CD4-positive, alpha-beta T cell treated with Interleukin-15 for 4 hours (primary cell): ENCODE measurements around the gene PARP4.
"Not testable (repeated sequence)": the region's sequence is repeated elsewhere in the genome, so short reads cannot be mapped to it uniquely, and the experiment has no call there.

Source experiments
- DNase-seq: peaks from one replicate; pipeline ENCODE4 v3.0.0-alpha.2; 2020; ENCODE audit warnings: low spot score

PARP4 gene

GRCh38 chr13:24505756-24506155, 6.8 kb downstream of the PARP4 start:
- no peak for DNase-seq

GRCh38 chr13:24505256-24505655, 7.3 kb downstream of the PARP4 start:
- DNase-seq: no peak

GRCh38 chr13:24503379-24503696, 9.2 kb downstream of the PARP4 start:
- no peak for DNase-seq

GRCh38 chr13:24502533-24503378, 9.8 kb downstream of the PARP4 start:
- no peak for DNase-seq

GRCh38 chr13:24500977-24501376, 11.6 kb downstream of the PARP4 start:
- DNase-seq: no peak

DNA sequence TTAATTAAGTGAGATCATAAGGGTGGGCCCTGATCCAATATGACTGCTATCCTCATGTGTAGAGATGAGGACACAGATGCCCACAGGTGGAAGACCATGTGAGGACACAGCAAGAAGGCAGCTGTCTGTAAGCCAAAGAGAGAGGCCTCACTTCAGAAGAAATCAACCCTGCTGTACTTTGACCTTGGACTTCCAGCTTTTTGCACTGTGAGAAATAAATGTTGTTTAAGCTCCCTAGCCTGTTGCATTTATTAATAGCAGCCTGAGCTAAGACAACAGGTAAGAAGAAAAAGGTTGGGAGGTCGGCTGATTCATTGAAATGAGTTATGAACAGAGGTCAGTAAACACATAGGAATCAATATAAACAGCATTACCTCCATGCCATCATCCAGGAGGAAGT, 14.8 kb downstream of the PARP4 start:
- no peak for DNase-seq

GRCh38 chr13:24496295-24496694, 16.3 kb downstream of the PARP4 start:
- DNase-seq: not testable (repeated sequence)

- no peak for DNase-seq
Measured at GRCh38 chr13:24495151-24495729, 17.3 kb downstream of the PARP4 start.

DNA sequence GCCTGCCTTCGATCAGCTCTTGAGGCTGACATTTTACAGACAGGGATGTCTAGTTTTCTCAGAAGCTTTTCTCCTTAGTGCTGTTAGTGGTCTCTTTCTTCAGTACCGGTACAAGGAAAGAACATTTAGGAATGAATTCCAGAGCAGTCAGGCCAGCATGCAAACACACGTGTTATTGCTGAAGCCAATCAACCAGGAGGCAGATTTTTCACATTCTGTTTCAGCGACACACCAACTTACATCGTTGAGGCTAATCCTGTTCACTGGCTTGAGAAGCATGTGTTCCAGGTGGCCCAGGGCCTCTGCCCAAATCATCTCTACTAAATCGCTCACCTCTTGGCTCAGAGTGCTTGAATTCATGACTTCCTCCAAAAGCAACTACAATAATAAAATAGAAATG, 19.2 kb downstream of the PARP4 start:
- DNase-seq: no peak

DNA sequence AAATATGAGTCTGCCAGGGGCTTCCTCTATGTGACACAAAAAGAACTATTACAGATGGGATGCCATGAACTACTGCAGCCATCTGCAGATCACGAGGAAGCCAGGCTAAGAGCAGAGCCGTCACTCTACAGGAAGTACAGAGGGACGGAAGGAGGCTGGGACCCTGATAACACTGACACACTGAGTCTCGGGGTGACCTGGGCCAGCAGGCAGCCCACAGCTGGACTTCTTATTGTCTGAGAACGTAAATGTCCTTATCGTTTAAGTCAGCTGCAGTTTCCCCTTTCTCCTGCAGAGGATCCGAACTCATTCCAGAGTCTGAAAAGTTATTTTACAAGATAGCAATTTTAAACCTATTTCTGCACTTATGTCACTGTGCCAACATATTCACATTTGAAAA, 20.7 kb downstream of the PARP4 start:
- no peak for DNase-seq

- no peak for DNase-seq
Measured at GRCh38 chr13:24489721-24490120, 22.9 kb downstream of the PARP4 start.

- not testable (repeated sequence) for DNase-seq
Measured at GRCh38 chr13:24488092-24488491, 24.5 kb downstream of the PARP4 start.

- not testable (repeated sequence) for DNase-seq
Measured at GRCh38 chr13:24486017-24486657, 26.4 kb downstream of the PARP4 start.

- DNase-seq: no peak
Measured at GRCh38 chr13:24473686-24474085, 38.9 kb downstream of the PARP4 start.

DNA sequence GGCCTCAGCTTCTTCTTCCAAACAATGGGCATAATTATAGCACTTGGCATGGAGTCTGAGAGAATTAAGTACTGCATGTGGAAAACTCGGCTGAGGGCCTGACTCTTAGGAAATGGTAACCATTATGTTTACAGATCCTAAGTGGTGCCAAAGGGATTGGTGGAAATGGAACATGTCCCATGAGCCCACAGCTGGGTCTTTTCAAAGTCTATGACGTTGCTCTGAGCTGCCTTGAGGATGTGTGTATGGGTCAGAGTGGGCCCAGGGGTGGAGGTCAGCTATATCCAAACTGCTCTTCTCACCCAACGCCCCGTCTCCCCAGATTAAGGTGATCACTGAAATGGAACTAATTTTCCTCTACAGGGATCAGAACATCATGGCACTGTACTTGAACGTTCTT, 40.4 kb downstream of the PARP4 start:
- DNase-seq: not testable (repeated sequence)

DNA sequence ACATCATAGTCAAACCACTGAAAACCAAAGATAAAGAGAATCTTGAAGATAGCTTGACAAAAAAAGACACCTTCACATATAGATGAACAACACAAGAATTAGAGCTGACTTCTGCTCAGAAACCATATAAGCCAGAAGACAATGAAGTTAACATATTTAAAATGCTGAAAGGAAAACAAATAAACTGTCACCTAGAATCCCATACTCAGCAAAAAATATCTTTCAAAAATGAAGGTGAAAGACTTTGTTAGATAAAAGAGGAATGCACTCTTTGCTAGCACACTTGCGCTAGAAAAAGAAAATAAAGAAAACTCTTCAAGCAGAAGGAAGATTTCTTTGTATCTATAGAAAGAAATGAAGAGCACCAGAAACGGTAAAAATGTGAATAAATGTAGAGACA, 49.5 kb downstream of the PARP4 start:
- DNase-seq: no peak

DNA sequence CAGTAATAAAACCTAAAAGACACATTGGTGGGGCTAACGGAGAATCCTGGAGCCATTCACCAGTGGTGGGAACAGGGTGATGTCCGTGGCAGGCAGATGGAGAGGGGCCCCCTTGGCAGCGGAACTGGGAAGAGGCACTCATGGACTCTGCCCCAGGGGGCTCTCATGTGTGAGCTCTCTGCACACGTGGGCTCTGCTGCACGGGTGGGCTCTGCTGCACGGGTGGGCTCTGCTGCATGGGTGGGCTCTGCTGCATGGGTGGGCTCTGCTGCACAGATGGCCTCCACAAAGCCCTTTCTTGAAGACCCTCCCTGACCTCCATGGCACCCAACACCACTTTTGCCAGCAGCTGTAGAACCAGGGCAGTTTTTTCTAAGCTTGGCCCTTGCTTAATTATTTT, 52.3 kb downstream of the PARP4 start:
- DNase-seq: no peak

GRCh38 chr13:24459726-24460125, 52.9 kb downstream of the PARP4 start:
- DNase-seq: no peak

- DNase-seq: no peak
Measured at GRCh38 chr13:24459234-24459633, 53.3 kb downstream of the PARP4 start.

DNA sequence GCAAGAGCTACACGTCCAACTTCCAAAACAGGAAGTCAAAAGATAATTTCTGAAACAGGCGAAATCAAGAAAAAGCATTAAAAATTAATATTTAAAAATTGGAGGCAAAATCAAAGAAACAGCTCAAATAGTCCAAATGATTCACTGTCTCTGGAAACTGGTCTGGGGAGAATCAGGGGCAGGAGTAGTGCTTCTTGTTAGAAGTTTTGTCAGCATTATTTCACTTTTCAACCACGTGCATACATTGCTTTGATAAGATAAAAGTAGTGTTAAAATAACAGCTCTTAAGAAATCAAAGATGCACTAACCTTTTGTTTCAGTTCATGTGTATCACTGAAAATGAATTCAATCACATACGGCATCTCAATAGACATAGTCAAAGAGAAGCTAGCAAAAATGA, 53.8 kb downstream of the PARP4 start:
- no peak for DNase-seq

- DNase-seq: no peak
Measured at GRCh38 chr13:24456396-24456795, 56.2 kb downstream of the PARP4 start.

DNA sequence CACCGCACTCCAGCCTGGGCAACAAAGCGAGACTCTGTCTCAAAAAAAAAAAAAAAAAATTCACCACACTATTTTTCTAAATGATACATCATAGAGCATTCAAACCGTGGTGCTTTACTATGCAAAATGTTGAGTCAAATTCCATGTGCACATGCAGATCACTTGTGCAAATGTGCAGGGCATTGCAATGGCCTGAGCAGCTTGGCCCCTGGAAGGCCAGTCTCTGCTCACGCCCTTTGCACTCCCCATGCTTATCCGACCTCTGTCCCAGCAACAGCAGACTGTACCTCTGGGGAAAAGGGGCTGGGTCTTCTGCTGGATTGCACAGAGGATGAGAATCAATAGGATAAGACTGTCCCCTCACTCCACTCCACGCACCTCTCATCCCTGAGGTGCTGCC, 58.5 kb downstream of the PARP4 start:
- DNase-seq: no peak

- no peak for DNase-seq
Measured at GRCh38 chr13:24452044-24452443, 60.5 kb downstream of the PARP4 start.
